ENCODE data around the gene DNMT3B.

DNA sequence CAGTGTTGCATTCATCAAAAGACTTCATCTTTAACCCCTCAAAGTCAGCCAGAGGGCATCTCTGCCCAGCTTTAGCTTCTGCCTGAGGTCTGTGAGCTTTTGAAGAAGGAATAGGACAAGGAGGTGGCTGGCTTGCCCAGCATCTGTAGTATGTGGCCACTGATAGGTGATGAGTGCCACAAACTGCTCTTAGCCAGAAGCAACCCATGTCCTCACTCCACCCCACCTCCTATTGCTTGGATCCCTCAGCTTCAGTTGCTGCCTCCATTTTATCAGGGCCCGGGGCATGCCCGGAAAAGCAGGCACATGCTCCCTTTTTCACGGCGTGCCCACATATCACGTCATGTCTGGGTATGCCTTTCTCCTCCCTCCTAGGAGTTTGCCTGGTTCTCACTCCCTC is 84.7 kb downstream of the DNMT3B start:
- TF ChIP-seq, protein P1, sequence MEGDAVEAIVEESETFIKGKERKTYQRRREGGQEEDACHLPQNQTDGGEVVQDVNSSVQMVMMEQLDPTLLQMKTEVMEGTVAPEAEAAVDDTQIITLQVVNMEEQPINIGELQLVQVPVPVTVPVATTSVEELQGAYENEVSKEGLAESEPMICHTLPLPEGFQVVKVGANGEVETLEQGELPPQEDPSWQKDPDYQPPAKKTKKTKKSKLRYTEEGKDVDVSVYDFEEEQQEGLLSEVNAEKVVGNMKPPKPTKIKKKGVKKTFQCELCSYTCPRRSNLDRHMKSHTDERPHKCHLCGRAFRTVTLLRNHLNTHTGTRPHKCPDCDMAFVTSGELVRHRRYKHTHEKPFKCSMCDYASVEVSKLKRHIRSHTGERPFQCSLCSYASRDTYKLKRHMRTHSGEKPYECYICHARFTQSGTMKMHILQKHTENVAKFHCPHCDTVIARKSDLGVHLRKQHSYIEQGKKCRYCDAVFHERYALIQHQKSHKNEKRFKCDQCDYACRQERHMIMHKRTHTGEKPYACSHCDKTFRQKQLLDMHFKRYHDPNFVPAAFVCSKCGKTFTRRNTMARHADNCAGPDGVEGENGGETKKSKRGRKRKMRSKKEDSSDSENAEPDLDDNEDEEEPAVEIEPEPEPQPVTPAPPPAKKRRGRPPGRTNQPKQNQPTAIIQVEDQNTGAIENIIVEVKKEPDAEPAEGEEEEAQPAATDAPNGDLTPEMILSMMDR (IDR thresholded peaks at IDR 0.05) = no peak
- TF ChIP-seq SP1 (CRISPR knock-in tag; conservative IDR thresholded peaks at IDR 0.05) (no peak), IRF2 (CRISPR knock-in tag; IDR thresholded peaks at IDR 0.05; ENCODE audit: borderline replicate concordance, low read depth) (no peak), FOXJ3 (CRISPR knock-in tag; IDR thresholded peaks at IDR 0.05; ENCODE audit: borderline replicate concordance) (no peak), NR1H2 (CRISPR knock-in tag; IDR thresholded peaks at IDR 0.05) (no peak), SMAD4 (CRISPR knock-in tag; IDR thresholded peaks at IDR 0.05) (no peak), ZBTB21 (CRISPR knock-in tag; IDR thresholded peaks at IDR 0.05; ENCODE audit: borderline replicate concordance) (no peak)

All from WTC11 (cell line).